ENCODE measurements around the gene ITPA.

- no peak for TF ChIP-seq CTCF (IDR thresholded peaks at IDR 0.05)
- no peak for TF ChIP-seq ZFX (IDR thresholded peaks at IDR 0.05; ENCODE audit: borderline replicate concordance)
Observed at GRCh38 chr20:3237958-3238615, 28.8 kb downstream of the ITPA start.
